Measurements from ENCODE around the gene RNF145.

RNF145 gene

GRCh38 chr5:159131951-159132350 lies 77.4 kb downstream of the RNF145 start:
- no peak for TF ChIP-seq CTCF (IDR thresholded peaks at IDR 0.05)

GRCh38 chr5:159130871-159131270 lies 78.5 kb downstream of the RNF145 start:
- Histone ChIP-seq H3K4me3 (ENCODE audit: low read depth in 1 of 2, low read length in 1 of 2) (no peak overlapping the region), H3K36me3 (no peaks in the 10 kb centered on the region), H3K27ac (no peak overlapping the region), H3K4me1 (ENCODE audit: control insufficient read depth in 1 of 2, insufficient read depth in 1 of 2, low read depth in 1 of 2, low read length in 1 of 2) (no peaks in the 10 kb centered on the region), H3K9me3 (no peaks in the 10 kb centered on the region), H3K27me3 (peaks cover 24% of the 10 kb centered on the region)
- no peak for TF ChIP-seq CTCF (IDR thresholded peaks at IDR 0.05)

More at GRCh38 chr5:159131951-159132350, 77.4 kb downstream of the RNF145 start:
- H3K4me3 ChIP-seq (ENCODE audit: low read depth in 1 of 2, low read length in 1 of 2): no peak overlapping the region
- no peaks in the 10 kb centered on the region for H3K36me3 ChIP-seq
- no peak overlapping the region for H3K27ac ChIP-seq
- H3K9me3 ChIP-seq: no peaks in the 10 kb centered on the region
- peaks cover 24% of the 10 kb centered on the region for H3K27me3 ChIP-seq
- H3K4me1 ChIP-seq (ENCODE audit: control insufficient read depth in 1 of 2, insufficient read depth in 1 of 2, low read depth in 1 of 2, low read length in 1 of 2): no peaks in the 10 kb centered on the region

- H3K36me3 ChIP-seq: no peaks in the 10 kb centered on the region
- H3K27me3 ChIP-seq: peaks cover 14% of the 10 kb centered on the region
- TF ChIP-seq CTCF (IDR thresholded peaks at IDR 0.05): no peak
- H3K9me3 ChIP-seq: no peaks in the 10 kb centered on the region
- no peak overlapping the region for H3K4me3 ChIP-seq (ENCODE audit: low read depth in 1 of 2, low read length in 1 of 2)
- H3K27ac ChIP-seq: no peak overlapping the region
- no peaks in the 10 kb centered on the region for H3K4me1 ChIP-seq (ENCODE audit: control insufficient read depth in 1 of 2, insufficient read depth in 1 of 2, low read depth in 1 of 2, low read length in 1 of 2)
Observed at GRCh38 chr5:159128070-159128541, 81.2 kb downstream of the RNF145 start.

- Histone ChIP-seq H3K9me3 (no peaks in the 10 kb centered on the region), H3K4me1 (ENCODE audit: control insufficient read depth in 1 of 2, insufficient read depth in 1 of 2, low read depth in 1 of 2, low read length in 1 of 2) (no peaks in the 10 kb centered on the region), H3K27ac (no peak overlapping the region), H3K27me3 (peaks cover 11% of the 10 kb centered on the region), H3K36me3 (no peaks in the 10 kb centered on the region), H3K4me3 (ENCODE audit: low read depth in 1 of 2, low read length in 1 of 2) (no peak overlapping the region)
- TF ChIP-seq CTCF (IDR thresholded peaks at IDR 0.05): no peak
Observed at GRCh38 chr5:159123700-159124099, 85.7 kb downstream of the RNF145 start.

- peaks cover 8% of the 10 kb centered on the region for H3K27me3 ChIP-seq
- H3K36me3 ChIP-seq: no peaks in the 10 kb centered on the region
- H3K27ac ChIP-seq: no peak overlapping the region
- no peak for TF ChIP-seq CTCF (IDR thresholded peaks at IDR 0.05)
- H3K4me3 ChIP-seq (ENCODE audit: low read depth in 1 of 2, low read length in 1 of 2): no peak overlapping the region
- no peaks in the 10 kb centered on the region for H3K9me3 ChIP-seq
- H3K4me1 ChIP-seq (ENCODE audit: control insufficient read depth in 1 of 2, insufficient read depth in 1 of 2, low read depth in 1 of 2, low read length in 1 of 2): no peaks in the 10 kb centered on the region
Observed at GRCh38 chr5:159123189-159123588, 86.2 kb downstream of the RNF145 start.

GRCh38 chr5:159121061-159121460 lies 88.3 kb downstream of the RNF145 start:
- Histone ChIP-seq H3K4me3 (ENCODE audit: low read depth in 1 of 2, low read length in 1 of 2) (no peak overlapping the region), H3K27ac (no peak overlapping the region)
- no peak for TF ChIP-seq CTCF (IDR thresholded peaks at IDR 0.05)

More at GRCh38 chr5:159121061-159121460, 88.3 kb downstream of the RNF145 start:
- Histone ChIP-seq H3K36me3 (no peaks in the 10 kb centered on the region), H3K4me1 (ENCODE audit: control insufficient read depth in 1 of 2, insufficient read depth in 1 of 2, low read depth in 1 of 2, low read length in 1 of 2) (no peaks in the 10 kb centered on the region), H3K27me3 (peaks cover 5% of the 10 kb centered on the region), H3K9me3 (no peaks in the 10 kb centered on the region)

Data from neutrophil (primary cell).